Keratinocyte (primary cell): ENCODE results near the gene SLC25A40. TPM values are rescaled to one million over a fixed set of nuclear protein-coding genes. Genes with fewer than 3 reads are reported as not detected.

Experiments
- DNase-seq: peaks from one replicate; pipeline ENCODE4 v3.0.0-alpha.2; 2011; ENCODE audit warnings: low read depth, missing footprints, low spot score
- FAIRE-seq: peaks from 2 replicates; lab custom pipeline; 2011; peaks lifted over from hg19 to GRCh38; lab: Jason Lieb, UNC
- H2AFZ ChIP-seq: 2 replicates; pipeline ENCODE4 v1.6.0; 2012; ENCODE audit warnings: low read length, control low read depth, inconsistent platforms; ENCODE audit not compliant: control insufficient read depth
- H3K27ac ChIP-seq: 2 replicates; pipeline ENCODE4 v1.5.1; 2011; ENCODE audit warnings: low read length; ENCODE audit not compliant: control insufficient read depth, insufficient read depth
- H3K27me3 ChIP-seq: 3 replicates; pipeline ENCODE4 v1.6.0; 2011; ENCODE audit warnings: low read length; ENCODE audit not compliant: control insufficient read depth, insufficient read depth; ENCODE audit errors: extremely low read depth
- H3K36me3 ChIP-seq, 2 experiments: 2 replicates in 1 of 2; 3 replicates in 1 of 2; pipeline ENCODE4 v1.5.1; 2011; ENCODE audit warnings: low read length in 2 of 2, mild to moderate bottlenecking in 1 of 2; ENCODE audit not compliant: control insufficient read depth in 2 of 2, insufficient read depth in 2 of 2; ENCODE audit errors: extremely low read depth in 1 of 2
- H3K4me1 ChIP-seq: 3 replicates; pipeline ENCODE4 v1.5.1; 2011; ENCODE audit warnings: low read length; ENCODE audit not compliant: control insufficient read depth, insufficient read depth; ENCODE audit errors: extremely low read depth
- H3K4me2 ChIP-seq: 3 replicates; pipeline ENCODE4 v1.6.0; 2011; ENCODE audit warnings: low read depth, low read length; ENCODE audit not compliant: control insufficient read depth, insufficient read depth; ENCODE audit errors: extremely low read depth
- H3K4me3 ChIP-seq, 3 experiments: fragments of 200-600 bp in 1 of 3; sonication (generic) in 1 of 3; 2 replicates in 2 of 3; 3 replicates in 1 of 3; pipeline ENCODE4 v1.5.1; 2011 to 2016; ENCODE audit warnings: low read length in 3 of 3, mild to moderate bottlenecking in 3 of 3, control low read depth in 2 of 3, inconsistent platforms in 1 of 3, low read depth in 1 of 3, mixed read lengths in 1 of 3, mixed run types in 1 of 3, moderate library complexity in 1 of 3; ENCODE audit not compliant: control insufficient read depth in 2 of 3, insufficient read depth in 2 of 3; ENCODE audit errors: extremely low read depth in 1 of 3
- H3K79me2 ChIP-seq: 2 replicates; pipeline ENCODE4 v1.6.0; 2012; ENCODE audit warnings: low read length; ENCODE audit not compliant: control insufficient read depth, insufficient read depth
- H3K9ac ChIP-seq: 3 replicates; pipeline ENCODE4 v1.6.0; 2011; ENCODE audit warnings: low read length; ENCODE audit not compliant: control insufficient read depth, insufficient read depth; ENCODE audit errors: extremely low read depth
- H3K9me1 ChIP-seq: 3 replicates; pipeline ENCODE4 v1.6.0; 2011; ENCODE audit warnings: low read length; ENCODE audit not compliant: control insufficient read depth, insufficient read depth; ENCODE audit errors: extremely low read depth
- H3K9me3 ChIP-seq: 2 replicates; pipeline ENCODE4 v1.5.1; 2012; ENCODE audit warnings: low read depth, low read length; ENCODE audit not compliant: control insufficient read depth
- H4K20me1 ChIP-seq: 3 replicates; pipeline ENCODE4 v1.6.0; 2011; ENCODE audit warnings: low read length; ENCODE audit not compliant: control insufficient read depth, insufficient read depth; ENCODE audit errors: extremely low read depth
- CTCF ChIP-seq, 3 experiments: IDR thresholded peaks in 1 of 3; conservative IDR thresholded peaks in 1 of 3; optimal IDR thresholded peaks in 1 of 3; 2 replicates in 2 of 3; 3 replicates in 1 of 3; pipeline versions ENCODE3 to v1.5.1; 2011; ENCODE audit warnings: low read length in 3 of 3, mild to moderate bottlenecking in 3 of 3, moderate library complexity in 2 of 3, control low read depth in 1 of 3, inconsistent platforms in 1 of 3; ENCODE audit not compliant: insufficient read depth in 2 of 3; ENCODE audit errors: extremely low read depth in 1 of 3
- EZH2 ChIP-seq: IDR thresholded peaks from one replicate; pipeline ENCODE4 v1.6.1; 2012; ENCODE audit warnings: inconsistent platforms, mild to moderate bottlenecking, low read length, moderate library complexity
- dilution Hi-C: fragments of 300-500 bp; cut with MboI; formaldehyde crosslinking; loops from one replicate; pipeline ENCODE4 v1.7.0; 2020; ENCODE audit warnings: low sequenced_read_pairs; ENCODE audit not compliant: extremely low pct_ligation_motif_present
- polyA plus RNA-seq, 5 experiments: library from polyadenylated mRNA; depleted of rRNA in 3 of 5; stranded (reverse) in 3 of 5; stranded (forward) in 1 of 5; unstranded in 1 of 5; fragments of >200 nt; gene quantifications; 1 replicate in 1 of 5; 2 replicates in 3 of 5; 3 replicates in 1 of 5; pipeline versions ENCODE4 v1.2.1 to v1.2.3, GENCODE V29; 2011 to 2012; ENCODE audit warnings: missing spikeins in 2 of 5, low read depth in 1 of 5, low replicate concordance in 1 of 5

Gene SLC25A40
- polyA plus RNA-seq, 1 donor (not counting 4 experiments of a cell fraction or from before 2014, with no cell fraction given): 8.3 TPM

- no peak overlapping the region for H3K9ac ChIP-seq
- no peaks in the 10 kb centered on the region for H3K36me3 ChIP-seq
- H3K27ac ChIP-seq: no peak overlapping the region
- peaks cover 5% of the 10 kb centered on the region for H3K4me1 ChIP-seq
- H3K9me1 ChIP-seq: no peaks in the 10 kb centered on the region
- no peaks in the 10 kb centered on the region for H3K79me2 ChIP-seq
- no peaks in the 10 kb centered on the region for H3K27me3 ChIP-seq
- TF ChIP-seq CTCF (optimal IDR thresholded peaks at IDR 0.05 in 1 of 3, IDR thresholded peaks at IDR 0.05 in 1 of 3, conservative IDR thresholded peaks at IDR 0.05 in 1 of 3; ENCODE audit: extremely low read depth in 1 of 3, insufficient read depth in 2 of 3, low read length in 3 of 3) (no peak), EZH2 (no peak)
- no peaks in the 10 kb centered on the region for H4K20me1 ChIP-seq
- H2AFZ ChIP-seq: no peak overlapping the region
- no peak overlapping the region for H3K4me2 ChIP-seq
- H3K9me3 ChIP-seq: no peaks in the 10 kb centered on the region
- no peak for DNase-seq
- dilution Hi-C loops: no loop called here
- FAIRE-seq: peak; percentile 13
- H3K4me3 ChIP-seq: no peak overlapping the region
Measured at GRCh38 chr7:87920578-87920977, 44.4 kb upstream of the SLC25A40 start.

GRCh38 chr7:87919875-87920274 lies 43.7 kb upstream of the SLC25A40 start:
- Histone ChIP-seq H3K27ac (no peak overlapping the region), H3K27me3 (no peaks in the 10 kb centered on the region), H3K9me3 (no peaks in the 10 kb centered on the region), H3K4me3 (no peak overlapping the region), H3K79me2 (no peaks in the 10 kb centered on the region), H4K20me1 (no peaks in the 10 kb centered on the region), H3K4me1 (peaks cover 5% of the 10 kb centered on the region), H3K4me2 (no peak overlapping the region), H2AFZ (peak overlapping the region; percentile 9), H3K9ac (no peak overlapping the region), H3K36me3 (no peaks in the 10 kb centered on the region), H3K9me1 (no peaks in the 10 kb centered on the region)
- DNase-seq (no peak), FAIRE-seq (no peak)
- dilution Hi-C loops: no loop called here
- TF ChIP-seq EZH2 (no peak), CTCF (optimal IDR thresholded peaks at IDR 0.05 in 1 of 3, IDR thresholded peaks at IDR 0.05 in 1 of 3, conservative IDR thresholded peaks at IDR 0.05 in 1 of 3; ENCODE audit: extremely low read depth in 1 of 3, insufficient read depth in 2 of 3, low read length in 3 of 3) (no peak)
